ENCODE results near the gene KCNMA1. TPM values are rescaled to one million over a fixed set of nuclear protein-coding genes. Genes with fewer than 3 reads are reported as not detected.
A peak's percentile ranks its signal among the peaks of the same experiment; 100 is the strongest.

The KCNMA1 gene
- total RNA-seq, 1 experiment from 2014 or later = 20.7 TPM

- intact Hi-C loops (cut with micrococcal nuclease; ENCODE audit: unreplicated experiment) = loop anchor here (1.0 to 5.0 kb wide), 3 partner anchors 109 to 263 kb away; no protein-coding TSS in a partner anchor
- Mint-ChIP-seq H3K27me3 (ENCODE audit: insufficient read depth, unreplicated experiment) (no peaks in the 10 kb centered on the region), H3K9me3 (ENCODE audit: unreplicated experiment) (no peaks in the 10 kb centered on the region), H3K4me3 (ENCODE audit: unreplicated experiment) (no peak overlapping the region), H3K27ac (ENCODE audit: unreplicated experiment) (no peak overlapping the region), H3K36me3 (ENCODE audit: insufficient read depth, unreplicated experiment) (no peaks in the 10 kb centered on the region), H3K4me1 (ENCODE audit: low read depth, unreplicated experiment) (no peaks in the 10 kb centered on the region)
- Histone ChIP-seq H3K4me1 (peaks cover 16% of the 10 kb centered on the region), H3K4me3 (ENCODE audit: low read depth, low read length) (no peak overlapping the region), H3K36me3 (ENCODE audit: control insufficient read depth, insufficient read depth, low read length) (no peaks in the 10 kb centered on the region), H3K27me3 (replicated peaks; ENCODE audit: control insufficient read depth, insufficient read depth, low read length) (no peaks in the 10 kb centered on the region), H3K9me3 (no peaks in the 10 kb centered on the region; the same call in 1 of the 2 replicates)
- no peak for DNase-seq
- BruUV-seq (replicated peaks) = no TSS peak
- no peak for TF ChIP-seq CTCF (IDR thresholded peaks at IDR 0.05; ENCODE audit: insufficient read depth in 1 of 2, low read depth in 1 of 2, low read length in 1 of 2, severe bottlenecking in 1 of 2, unreplicated experiment in 1 of 2)
- CTCF ChIA-PET = interaction anchor here (0.6 to 2.2 kb wide), 5 partner anchors 13 to 333 kb away, joined by 3 to 6 read pairs (median 4); no protein-coding TSS in a partner anchor
- POLR2A ChIA-PET = no interaction called here
Observed at GRCh38 chr10:77378366-77379349, 258.9 kb downstream of the KCNMA1 start.

- intact Hi-C loops (cut with micrococcal nuclease; ENCODE audit: unreplicated experiment) = loop anchor here (1.0 to 5.0 kb wide), 4 partner anchors 109 to 263 kb away; no protein-coding TSS in a partner anchor
- Histone ChIP-seq H3K27me3 (replicated peaks; ENCODE audit: control insufficient read depth, insufficient read depth, low read length) (no peaks in the 10 kb centered on the region), H3K4me1 (peaks cover 16% of the 10 kb centered on the region), H3K9me3 (no peaks in the 10 kb centered on the region; the same call in 1 of the 2 replicates), H3K36me3 (ENCODE audit: control insufficient read depth, insufficient read depth, low read length) (no peaks in the 10 kb centered on the region), H3K4me3 (ENCODE audit: low read depth, low read length) (no peak overlapping the region)
- ChIA-PET CTCF (interaction anchor here (0.5 to 2.2 kb wide), 10 partner anchors 14 to 334 kb away, joined by 3 to 6 read pairs (median 4); no protein-coding TSS in a partner anchor), POLR2A (no interaction called here)
- Mint-ChIP-seq H3K27ac (ENCODE audit: unreplicated experiment) (peak overlapping the region; percentile 9), H3K9me3 (ENCODE audit: unreplicated experiment) (no peaks in the 10 kb centered on the region), H3K4me1 (ENCODE audit: low read depth, unreplicated experiment) (no peaks in the 10 kb centered on the region), H3K36me3 (ENCODE audit: insufficient read depth, unreplicated experiment) (no peaks in the 10 kb centered on the region), H3K27me3 (ENCODE audit: insufficient read depth, unreplicated experiment) (no peaks in the 10 kb centered on the region), H3K4me3 (ENCODE audit: unreplicated experiment) (no peak overlapping the region)
- TF ChIP-seq CTCF (IDR thresholded peaks at IDR 0.05; ENCODE audit: insufficient read depth in 1 of 2, low read depth in 1 of 2, low read length in 1 of 2, severe bottlenecking in 1 of 2, unreplicated experiment in 1 of 2) = peak; percentile 43 to 69
- peak; percentile 56 to 64 for DNase-seq
- no TSS peak for BruUV-seq (replicated peaks)
Observed at GRCh38 chr10:77377678-77378352, 259.8 kb downstream of the KCNMA1 start.

- Histone ChIP-seq H3K27me3 (replicated peaks; ENCODE audit: control insufficient read depth, insufficient read depth, low read length) (no peaks in the 10 kb centered on the region), H3K4me1 (peaks cover 16% of the 10 kb centered on the region), H3K36me3 (ENCODE audit: control insufficient read depth, insufficient read depth, low read length) (no peaks in the 10 kb centered on the region), H3K9me3 (no peaks in the 10 kb centered on the region; the same call in 1 of the 2 replicates), H3K4me3 (ENCODE audit: low read depth, low read length) (no peak overlapping the region)
- CTCF ChIA-PET = interaction anchor here (0.5 to 2.2 kb wide), 8 partner anchors 15 to 335 kb away, joined by 3 to 6 read pairs (median 4); no protein-coding TSS in a partner anchor
- intact Hi-C loops (cut with micrococcal nuclease; ENCODE audit: unreplicated experiment) = loop anchor here (2.0 to 5.0 kb wide), 2 partner anchors 110 to 202 kb away; no protein-coding TSS in a partner anchor
- no peak overlapping the region for H3K27ac Mint-ChIP-seq (ENCODE audit: unreplicated experiment)
- no peak overlapping the region for H3K4me3 Mint-ChIP-seq (ENCODE audit: unreplicated experiment)
- DNase-seq = no peak
- no peak for TF ChIP-seq CTCF (IDR thresholded peaks at IDR 0.05; ENCODE audit: insufficient read depth in 1 of 2, low read depth in 1 of 2, low read length in 1 of 2, severe bottlenecking in 1 of 2, unreplicated experiment in 1 of 2)
- no peaks in the 10 kb centered on the region for H3K9me3 Mint-ChIP-seq (ENCODE audit: unreplicated experiment)
- POLR2A ChIA-PET = no interaction called here
- peaks cover 6% of the 10 kb centered on the region for H3K4me1 Mint-ChIP-seq (ENCODE audit: low read depth, unreplicated experiment)
- no peaks in the 10 kb centered on the region for H3K36me3 Mint-ChIP-seq (ENCODE audit: insufficient read depth, unreplicated experiment)
- no peaks in the 10 kb centered on the region for H3K27me3 Mint-ChIP-seq (ENCODE audit: insufficient read depth, unreplicated experiment)
- no TSS peak for BruUV-seq (replicated peaks)
Observed at GRCh38 chr10:77377034-77377433, 260.6 kb downstream of the KCNMA1 start.
